WTC11 (cell line): ENCODE measurements around the gene HOMER2.

Experiments
- CREB1 ChIP-seq: sonication (generic); formaldehyde crosslinking; IDR thresholded peaks from 2 replicates; pipeline ENCODE4 v1.8.0; 2023; ENCODE audit warnings: mild to moderate bottlenecking, missing genetic modification reagents
- E2F4 ChIP-seq: sonication (generic); formaldehyde crosslinking; IDR thresholded peaks from 2 replicates; pipeline ENCODE4 v1.8.1; 2022; ENCODE audit warnings: low read depth, mild to moderate bottlenecking, moderate library complexity, missing genetic modification reagents, borderline replicate concordance
- ESRRA ChIP-seq: sonication (generic); formaldehyde crosslinking; IDR thresholded peaks from 2 replicates; pipeline ENCODE4 v1.8.1; 2022; ENCODE audit warnings: mild to moderate bottlenecking, missing genetic modification reagents, borderline replicate concordance
- FOXK1 ChIP-seq: sonication (generic); formaldehyde crosslinking; IDR thresholded peaks from 2 replicates; pipeline ENCODE4 v1.8.0; 2022; ENCODE audit warnings: mild to moderate bottlenecking, moderate library complexity, missing genetic modification reagents
- RORB ChIP-seq: fragments of 250-450 bp; sonication (Bioruptor Pico); IDR thresholded peaks from 2 replicates; pipeline ENCODE4 v1.9.0; 2021; ENCODE audit warnings: mild to moderate bottlenecking
- SP1 ChIP-seq: sonication (generic); formaldehyde crosslinking; conservative IDR thresholded peaks from 2 replicates; pipeline ENCODE4 v1.8.1; 2022; ENCODE audit warnings: missing genetic modification reagents
- USF2 ChIP-seq: sonication (generic); formaldehyde crosslinking; IDR thresholded peaks from 2 replicates; pipeline ENCODE4 v1.8.1; 2023; ENCODE audit warnings: mild to moderate bottlenecking, missing genetic modification reagents, moderate library complexity
- ZNF138 ChIP-seq: sonication (generic); formaldehyde crosslinking; conservative IDR thresholded peaks from 2 replicates; pipeline ENCODE4 v1.8.1; 2022; ENCODE audit warnings: mild to moderate bottlenecking, moderate library complexity, missing genetic modification reagents
- ZNF232 ChIP-seq: sonication (generic); formaldehyde crosslinking; IDR thresholded peaks from 2 replicates; pipeline ENCODE4 v1.8.0; 2022; ENCODE audit warnings: mild to moderate bottlenecking, missing genetic modification reagents
- ZNF512 ChIP-seq: sonication (generic); formaldehyde crosslinking; IDR thresholded peaks from 2 replicates; pipeline ENCODE4 v1.8.1; 2022; ENCODE audit warnings: missing genetic modification reagents, borderline replicate concordance
- TF ChIP-seq, protein P1 (sequence below): fragments of 200-600 bp; IDR thresholded peaks from 2 replicates; pipeline ENCODE4 v1.8.0; 2022; ENCODE audit warnings: antibody characterized with exemption
- TF ChIP-seq, protein P2 (sequence below): sonication (generic); formaldehyde crosslinking; IDR thresholded peaks from 2 replicates; pipeline ENCODE4 v1.8.1; 2023; ENCODE audit warnings: mild to moderate bottlenecking, missing genetic modification reagents

GRCh38 chr15:82985688-82986441 lies 33.3 kb upstream of the HOMER2 start, which contains the start of gene RAMAC:
- TF ChIP-seq, protein P1, sequence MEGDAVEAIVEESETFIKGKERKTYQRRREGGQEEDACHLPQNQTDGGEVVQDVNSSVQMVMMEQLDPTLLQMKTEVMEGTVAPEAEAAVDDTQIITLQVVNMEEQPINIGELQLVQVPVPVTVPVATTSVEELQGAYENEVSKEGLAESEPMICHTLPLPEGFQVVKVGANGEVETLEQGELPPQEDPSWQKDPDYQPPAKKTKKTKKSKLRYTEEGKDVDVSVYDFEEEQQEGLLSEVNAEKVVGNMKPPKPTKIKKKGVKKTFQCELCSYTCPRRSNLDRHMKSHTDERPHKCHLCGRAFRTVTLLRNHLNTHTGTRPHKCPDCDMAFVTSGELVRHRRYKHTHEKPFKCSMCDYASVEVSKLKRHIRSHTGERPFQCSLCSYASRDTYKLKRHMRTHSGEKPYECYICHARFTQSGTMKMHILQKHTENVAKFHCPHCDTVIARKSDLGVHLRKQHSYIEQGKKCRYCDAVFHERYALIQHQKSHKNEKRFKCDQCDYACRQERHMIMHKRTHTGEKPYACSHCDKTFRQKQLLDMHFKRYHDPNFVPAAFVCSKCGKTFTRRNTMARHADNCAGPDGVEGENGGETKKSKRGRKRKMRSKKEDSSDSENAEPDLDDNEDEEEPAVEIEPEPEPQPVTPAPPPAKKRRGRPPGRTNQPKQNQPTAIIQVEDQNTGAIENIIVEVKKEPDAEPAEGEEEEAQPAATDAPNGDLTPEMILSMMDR: no peak
- TF ChIP-seq E2F4 (no peak), RORB (CRISPR knock-in tag) (no peak), FOXK1 (CRISPR knock-in tag) (peak; percentile 76), ZNF232 (CRISPR knock-in tag) (peak; percentile 86), SP1 (CRISPR knock-in tag) (peak; percentile 55), ESRRA (CRISPR knock-in tag) (peak; percentile 86; the same call in 1 of the 2 replicates), ZNF138 (CRISPR knock-in tag) (no peak), CREB1 (peak; percentile 29; the same call in 1 of the 2 replicates), ZNF512 (CRISPR knock-in tag) (no peak), USF2 (CRISPR knock-in tag) (peak; percentile 88)
- TF ChIP-seq, protein P2, sequence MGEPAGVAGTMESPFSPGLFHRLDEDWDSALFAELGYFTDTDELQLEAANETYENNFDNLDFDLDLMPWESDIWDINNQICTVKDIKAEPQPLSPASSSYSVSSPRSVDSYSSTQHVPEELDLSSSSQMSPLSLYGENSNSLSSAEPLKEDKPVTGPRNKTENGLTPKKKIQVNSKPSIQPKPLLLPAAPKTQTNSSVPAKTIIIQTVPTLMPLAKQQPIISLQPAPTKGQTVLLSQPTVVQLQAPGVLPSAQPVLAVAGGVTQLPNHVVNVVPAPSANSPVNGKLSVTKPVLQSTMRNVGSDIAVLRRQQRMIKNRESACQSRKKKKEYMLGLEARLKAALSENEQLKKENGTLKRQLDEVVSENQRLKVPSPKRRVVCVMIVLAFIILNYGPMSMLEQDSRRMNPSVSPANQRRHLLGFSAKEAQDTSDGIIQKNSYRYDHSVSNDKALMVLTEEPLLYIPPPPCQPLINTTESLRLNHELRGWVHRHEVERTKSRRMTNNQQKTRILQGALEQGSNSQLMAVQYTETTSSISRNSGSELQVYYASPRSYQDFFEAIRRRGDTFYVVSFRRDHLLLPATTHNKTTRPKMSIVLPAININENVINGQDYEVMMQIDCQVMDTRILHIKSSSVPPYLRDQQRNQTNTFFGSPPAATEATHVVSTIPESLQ (CRISPR knock-in tag): no peak
